Pericardium fibroblast (primary cell): ENCODE measurements around the gene CLCA2. TPM values are rescaled to one million over a fixed set of nuclear protein-coding genes. Genes with fewer than 3 reads are reported as not detected.

ENCODE experiments used
- total RNA-seq: library from RNA; depleted of rRNA; stranded (reverse); fragments of >200 nt; gene quantifications from 2 replicates; pipeline ENCODE4 v1.2.3, GENCODE V29; 2015

Gene CLCA2
- total RNA-seq: 0.09 TPM in 1 of 2 replicates, not detected in the other

GRCh38 chr1:86423873-86424272, at the start of gene CLCA2:
Gene CLCA2 (plus strand): TSS chr1:86424171. CDS start chr1:86424248, 77 bp downstream.

GRCh38 chr1:86395751-86396497, 28.0 kb upstream of the CLCA2 start, which contains the start of gene ODF2L:
Gene ODF2L (minus strand): TSS chr1:86396323. CDS start chr1:86387027, 9,296 bp downstream.

GRCh38 chr1:86468501-86468977, 44.6 kb downstream of the CLCA2 start, which contains the start of gene CLCA1:
Gene CLCA1 (plus strand): TSS chr1:86468927. CDS start chr1:86468972, 45 bp downstream.

Other genes starting within 250 kb of the CLCA2 start
- gene ODF2L, start 27.8 kb upstream of the CLCA2 start, total RNA-seq: 17.9 and 45.2 TPM in 2 replicates
- not detected in 2 replicates for gene CLCA1, start 44.8 kb downstream of the CLCA2 start, total RNA-seq
- gene CLCA4, start 122.9 kb downstream of the CLCA2 start, total RNA-seq: not detected in 2 replicates